NCI-H460 (cell line): ENCODE data around the gene GOLGB1. TPM values are rescaled to one million over a fixed set of nuclear protein-coding genes. Genes with fewer than 3 reads are reported as not detected.
"Not testable (repeated sequence)": the region's sequence is repeated elsewhere in the genome, so short reads cannot be mapped to it uniquely, and the experiment has no call there.

Experiments used
- DNase-seq: peaks from one replicate; pipeline ENCODE4 v3.0.0-alpha.2; 2016; ENCODE audit warnings: low read depth; ENCODE audit errors: extremely low read depth
- total RNA-seq: library from RNA; depleted of rRNA; stranded (reverse); fragments of >200 nt; shearing (Covaris generic); gene quantifications from 2 replicates; pipeline ENCODE4 v1.2.3, GENCODE V29; 2014

GOLGB1 gene
- total RNA-seq, 1 experiment from 2014 or later: 15.5 TPM

DNA sequence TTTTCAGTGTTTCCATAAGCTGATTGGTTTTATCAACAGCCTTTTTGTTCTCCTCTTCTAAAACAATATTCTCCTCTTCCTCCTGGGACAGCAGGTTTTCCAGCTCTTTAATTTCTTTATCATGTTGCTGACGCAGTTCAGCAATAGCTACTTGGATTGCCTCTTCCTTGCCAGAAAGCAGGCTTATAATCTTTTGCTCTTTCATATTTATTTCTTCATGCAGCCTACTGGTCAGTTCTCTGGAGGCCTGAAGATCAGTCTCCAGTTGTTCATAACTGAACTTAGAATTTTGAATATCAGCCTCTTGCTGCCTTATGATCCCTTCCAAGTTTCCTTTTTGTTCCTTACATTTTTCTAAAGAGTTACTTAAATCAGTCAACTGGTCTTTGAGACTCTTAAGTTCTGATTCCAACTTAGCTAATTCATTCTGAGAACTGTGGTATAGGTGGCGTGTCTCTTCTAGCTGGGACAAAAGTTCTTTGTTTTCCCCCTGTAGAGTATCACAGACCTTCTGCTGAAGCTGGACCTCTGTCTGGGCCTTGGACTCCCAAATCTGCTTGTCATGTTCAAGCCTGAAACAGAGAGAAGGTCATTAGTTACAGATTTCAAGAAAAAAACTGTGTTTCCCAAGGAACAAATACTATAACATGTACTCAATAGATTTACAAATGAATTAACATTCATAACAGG, 57.4 kb downstream of the GOLGB1 start:
- no peak for DNase-seq

DNA sequence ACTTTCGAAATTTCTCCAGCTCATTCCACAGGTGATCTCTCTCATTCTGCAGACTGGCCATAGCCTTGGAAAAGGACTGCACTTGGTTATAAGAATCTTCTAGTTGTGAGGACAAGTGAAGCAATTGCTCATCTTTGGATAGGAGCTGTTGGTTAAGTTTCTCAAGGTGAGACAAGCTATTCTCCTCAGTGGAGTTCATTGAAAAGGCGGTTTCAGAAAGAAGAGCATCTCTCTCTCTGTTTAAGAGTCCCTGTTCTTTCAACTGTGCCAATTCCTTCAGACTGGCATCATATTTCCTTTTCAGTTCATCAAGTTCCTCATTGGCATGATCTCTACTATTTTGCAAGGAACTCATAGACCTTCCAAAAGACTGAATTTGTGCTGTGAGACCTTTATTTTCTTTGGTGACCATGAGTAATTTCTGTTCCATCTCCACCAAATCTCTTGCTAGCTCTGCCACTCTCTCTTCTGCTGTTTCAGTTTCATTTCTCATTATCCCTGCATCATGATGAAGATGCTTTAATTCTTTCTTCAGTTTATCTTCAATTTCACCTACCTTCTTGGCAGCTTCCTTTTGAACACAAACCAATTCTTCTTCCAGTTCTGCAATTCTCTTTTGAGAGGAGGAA, 58.6 kb downstream of the GOLGB1 start:
- DNase-seq: no peak

DNA sequence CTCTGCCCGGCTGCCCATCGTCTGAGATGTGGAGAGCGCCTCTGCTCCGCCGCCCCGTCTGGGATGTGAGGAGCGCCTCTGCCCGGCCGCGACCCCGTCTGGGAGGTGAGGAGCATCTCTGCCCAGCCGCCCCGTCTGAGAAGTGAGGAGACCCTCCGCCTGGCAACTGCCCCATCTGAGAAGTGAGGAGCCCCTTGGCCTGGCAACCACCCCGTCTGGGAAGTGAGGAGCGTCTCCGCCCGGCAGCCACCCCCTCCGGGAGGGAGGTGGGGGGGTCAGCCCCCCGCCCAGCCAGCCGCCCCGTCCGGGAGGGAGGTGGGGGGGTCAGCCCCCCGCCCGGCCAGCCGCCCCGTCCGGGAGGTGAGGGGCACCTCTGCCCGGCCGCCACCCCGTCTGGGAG, 60.8 kb downstream of the GOLGB1 start:
- DNase-seq: not testable (repeated sequence)

DNA sequence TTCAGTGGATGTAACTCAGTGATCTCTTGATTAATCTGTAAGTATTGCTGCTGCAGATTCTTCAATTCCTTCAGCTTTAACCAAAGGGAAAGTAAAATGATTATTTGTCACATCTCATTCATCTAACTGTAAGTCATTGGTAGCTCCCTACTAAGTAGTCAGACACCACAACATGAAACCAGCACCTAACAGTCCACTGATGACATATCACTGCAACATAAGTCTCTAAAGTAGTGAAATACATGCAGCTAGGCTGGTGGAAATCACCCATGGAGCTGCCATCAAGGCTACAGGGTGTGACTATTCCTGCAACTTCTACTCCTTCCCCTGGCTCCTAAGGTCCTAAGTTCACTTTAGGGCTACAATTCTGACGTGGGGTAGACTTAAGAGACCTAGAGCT, 67.7 kb downstream of the GOLGB1 start:
- no peak for DNase-seq

DNA sequence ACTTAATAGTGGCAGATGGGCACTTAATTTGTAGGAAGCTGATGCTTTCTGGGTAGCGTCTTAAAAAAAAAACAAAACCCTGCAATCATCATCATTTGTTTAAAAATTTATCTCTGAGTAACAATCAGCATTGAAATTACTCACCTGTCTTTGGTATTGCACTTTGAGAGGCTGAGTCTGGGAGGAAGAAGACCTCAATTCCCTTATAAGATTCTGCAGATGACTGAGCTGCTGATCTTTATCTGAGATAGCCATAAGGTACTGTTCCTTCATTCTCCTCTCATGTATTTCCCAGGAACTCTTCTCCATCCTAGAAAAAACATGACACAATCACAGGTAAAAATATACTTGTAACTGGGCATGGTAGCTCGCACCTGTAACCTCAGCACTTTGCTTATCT, 72.4 kb downstream of the GOLGB1 start:
- no peak for DNase-seq

DNA sequence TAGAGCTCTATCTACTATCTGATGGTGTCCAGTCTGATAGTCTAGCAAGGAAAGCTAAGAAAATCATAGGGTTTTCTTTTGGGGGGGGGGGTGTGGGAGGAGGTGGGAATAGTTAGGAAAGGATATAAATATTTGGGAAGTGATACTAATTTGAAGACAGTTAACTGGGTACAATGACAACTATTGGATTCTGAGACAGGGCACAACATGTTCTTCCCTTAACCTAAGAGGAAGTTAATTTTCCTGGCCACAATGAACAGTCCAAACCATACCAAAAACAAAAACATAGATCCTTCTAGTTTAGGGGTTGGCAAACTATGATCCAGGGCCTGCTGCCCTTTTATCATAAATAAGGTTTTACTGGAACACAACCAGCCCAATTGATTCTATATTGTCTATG, 78.9 kb downstream of the GOLGB1 start:
- DNase-seq: no peak

DNA sequence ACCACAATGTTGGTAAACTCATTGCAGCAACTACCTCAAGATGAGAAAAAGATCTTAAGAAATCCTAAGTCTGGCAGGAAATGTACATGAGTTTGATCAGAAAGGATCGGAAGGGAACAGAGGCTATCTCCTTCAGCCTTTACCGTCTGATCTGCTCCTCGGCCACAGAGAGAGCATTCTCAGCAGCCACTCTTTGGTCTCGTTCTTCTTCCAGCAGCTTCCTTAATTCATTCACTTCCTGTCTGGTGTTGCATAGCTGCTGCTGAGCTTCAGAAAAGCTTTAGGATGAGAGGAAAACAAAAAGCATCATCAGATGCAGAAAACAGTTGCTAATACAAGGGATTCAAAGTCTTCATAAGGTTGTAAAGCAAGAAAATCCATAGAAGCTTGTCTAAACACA, 82.2 kb downstream of the GOLGB1 start:
- DNase-seq: no peak

DNA sequence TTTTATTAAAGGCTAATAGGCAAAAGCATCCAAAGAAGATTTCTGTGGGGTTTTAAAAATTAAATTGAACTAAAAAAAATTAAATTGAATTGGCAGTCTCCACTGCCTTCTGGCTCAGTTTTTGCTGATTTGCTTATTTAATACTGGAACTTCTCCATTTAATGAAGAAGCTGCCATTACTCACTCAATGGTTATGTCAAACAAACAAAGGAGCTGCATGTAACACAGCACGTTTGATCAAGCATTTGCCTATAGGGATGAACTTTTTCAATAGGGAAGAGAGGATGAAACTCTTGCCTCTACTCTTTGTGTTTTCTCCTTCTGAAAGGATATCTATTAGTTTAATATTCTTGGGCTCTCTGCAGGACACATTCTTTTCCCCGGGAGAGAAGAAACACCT, 84.1 kb downstream of the GOLGB1 start:
- DNase-seq: no peak

DNA sequence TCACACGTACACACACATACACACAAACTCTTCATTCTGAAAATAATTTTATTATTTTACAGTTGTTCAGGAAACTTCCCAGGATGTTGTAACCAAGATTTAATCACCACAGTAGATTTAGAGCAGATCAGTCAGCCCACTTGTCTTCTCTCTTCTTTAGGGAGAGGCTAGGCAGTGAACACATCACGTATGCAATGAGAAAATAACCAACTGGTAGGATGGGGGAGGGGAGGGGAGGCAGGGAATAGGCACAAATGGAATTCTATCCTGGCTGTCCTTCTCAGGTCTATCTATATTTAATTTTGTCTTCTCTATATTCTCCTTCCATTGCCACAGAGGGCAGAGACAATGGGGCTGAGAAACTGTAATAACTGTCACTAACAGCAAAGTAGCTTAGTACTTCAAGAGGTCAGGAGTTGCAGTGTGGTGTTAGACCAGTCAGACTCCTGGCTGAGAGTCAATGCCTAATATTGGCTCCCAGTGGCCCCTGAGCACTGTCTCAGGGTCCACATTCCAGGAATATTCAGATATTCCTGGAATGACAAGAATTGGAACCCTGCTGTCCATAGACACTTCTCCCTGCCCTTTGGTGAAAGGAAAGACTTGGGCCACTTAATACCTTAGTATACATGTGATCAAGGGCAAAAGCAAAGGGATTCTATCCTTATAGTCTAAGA, 86.2 kb downstream of the GOLGB1 start:
- DNase-seq: no peak

DNA sequence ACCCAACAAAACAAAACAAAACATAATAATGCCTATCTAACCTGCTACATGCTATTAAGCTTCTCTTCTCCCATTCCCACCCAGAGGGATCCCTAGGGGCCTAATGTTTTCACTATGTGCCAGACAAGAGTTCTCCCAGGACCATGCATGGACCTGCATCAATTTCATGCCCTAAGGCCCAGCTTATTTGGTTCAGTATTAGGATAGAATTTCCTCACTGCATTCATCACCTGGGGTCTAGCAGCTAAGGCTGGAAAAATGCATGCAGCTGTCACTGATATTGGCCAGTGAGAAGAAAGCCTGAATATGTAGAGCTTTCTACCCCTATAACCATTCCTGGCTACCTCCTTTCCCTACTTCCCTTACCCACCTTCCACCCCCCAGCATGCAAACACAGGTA, 86.8 kb downstream of the GOLGB1 start:
- no peak for DNase-seq

DNA sequence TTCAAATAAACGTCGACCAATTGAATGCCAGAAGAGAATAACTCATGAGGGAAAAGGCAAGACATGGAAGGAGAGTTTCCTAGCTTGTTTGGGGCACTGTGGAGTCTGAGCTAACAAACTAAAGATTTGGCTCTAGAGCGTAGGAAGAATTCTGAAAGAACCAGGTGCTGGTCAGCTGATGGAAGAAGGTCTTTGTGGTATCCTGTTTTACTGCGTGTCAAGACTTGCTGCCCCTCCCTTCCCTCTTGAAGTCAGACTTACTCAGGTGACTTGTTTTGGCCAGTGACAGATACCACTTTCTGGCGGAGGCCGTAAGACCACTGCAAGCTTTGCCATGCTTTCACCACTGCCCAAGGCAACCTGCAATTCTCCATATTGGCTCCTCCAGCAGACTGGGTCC, 88.2 kb downstream of the GOLGB1 start:
- DNase-seq: no peak

DNA sequence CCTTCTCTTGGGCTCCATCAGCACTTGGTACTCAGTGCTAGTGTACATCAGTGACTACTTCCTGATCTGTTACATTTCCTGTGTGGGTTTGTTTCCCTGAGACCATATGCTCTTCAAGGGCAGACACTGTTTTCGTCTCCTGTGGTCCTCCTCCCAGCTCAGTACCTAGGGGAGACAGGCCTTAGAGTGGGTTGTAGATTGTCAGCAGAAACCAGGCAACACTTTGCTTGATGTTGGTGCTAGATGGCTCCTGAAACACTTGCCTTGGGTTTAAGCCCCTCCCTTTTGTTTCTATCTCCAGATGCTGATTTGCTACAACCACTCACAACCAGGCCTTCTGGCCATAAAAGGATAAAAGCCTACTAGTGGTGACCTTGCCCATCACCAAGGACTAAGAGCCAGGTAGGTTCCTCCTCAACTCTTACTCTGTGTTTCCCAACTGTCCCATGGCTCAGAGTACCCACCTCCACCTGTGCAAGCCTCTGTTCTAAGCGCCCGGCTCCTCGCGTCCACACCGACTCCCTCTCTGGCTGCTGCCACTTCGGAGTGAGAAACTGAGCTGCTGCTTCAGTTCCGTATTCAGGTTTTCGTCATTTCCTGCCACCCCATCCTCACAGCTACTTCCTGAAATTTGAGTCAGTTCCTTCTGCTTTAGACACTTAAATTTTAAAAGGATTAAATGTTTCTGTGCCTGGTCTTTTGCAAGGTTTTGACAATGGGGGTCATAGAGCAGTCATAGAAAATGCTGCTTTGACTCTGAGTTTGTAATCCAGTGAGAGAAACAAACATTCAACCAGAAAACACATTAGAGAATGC, 89.0 kb downstream of the GOLGB1 start, which contains the start of gene HCLS1:
TSS of gene HCLS1 (minus strand) at position 548 of the 816 bp plus-strand sequence. CDS start 2,556 bp downstream, outside the sequence.
- DNase-seq: no peak

DNA sequence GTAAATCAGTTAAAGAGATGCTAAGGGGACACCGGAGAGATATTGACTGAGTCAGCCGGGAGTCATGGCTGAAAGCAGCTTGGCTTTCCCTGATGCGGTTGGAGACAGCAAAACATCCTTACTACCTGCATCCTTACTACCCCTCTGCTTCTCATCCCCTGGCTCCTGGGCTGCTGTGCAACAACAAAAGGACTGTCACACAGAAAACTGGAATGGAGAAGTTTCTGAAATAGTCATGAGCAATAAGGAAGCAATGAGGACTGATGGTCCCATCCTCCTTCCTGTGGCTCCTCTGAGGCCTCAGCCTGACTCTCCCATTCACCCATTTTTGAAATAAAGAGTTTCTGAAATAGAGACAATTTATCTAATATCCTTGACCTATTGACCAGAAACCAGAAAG, 90.0 kb downstream of the GOLGB1 start:
- DNase-seq: no peak

DNA sequence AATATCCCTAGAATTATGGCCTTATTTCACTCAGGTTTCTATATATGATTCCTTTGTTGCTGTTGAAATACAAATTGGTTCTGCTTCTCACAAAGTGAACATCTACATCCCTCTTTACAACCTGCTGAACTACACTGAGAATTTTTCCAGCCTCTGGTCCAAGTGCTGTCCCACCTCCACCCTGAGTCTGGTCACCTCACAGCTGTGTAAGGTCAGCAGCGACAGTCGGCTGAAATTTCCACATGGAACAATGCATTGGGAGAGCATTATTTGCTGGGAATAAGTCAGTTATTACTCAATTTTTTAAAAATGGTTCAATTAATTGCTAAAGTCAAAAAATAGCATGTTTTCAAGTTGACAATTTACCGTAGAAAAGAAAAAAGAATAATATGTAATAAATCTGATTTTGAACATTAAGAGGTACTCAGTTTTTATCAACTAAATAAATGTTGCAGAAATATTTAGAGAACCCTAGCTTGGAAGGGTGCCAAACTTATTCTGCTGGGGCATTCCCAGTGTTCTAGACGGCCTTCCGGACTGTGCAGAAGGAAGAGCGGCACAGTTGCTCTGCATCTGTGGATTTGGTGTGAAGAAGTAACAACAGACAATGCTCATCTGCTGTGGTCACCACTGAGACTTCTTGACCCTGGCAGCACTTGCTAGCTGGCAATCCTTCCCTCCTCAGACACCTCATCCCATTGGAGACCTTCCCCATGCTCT, 90.7 kb downstream of the GOLGB1 start:
- DNase-seq: no peak

DNA sequence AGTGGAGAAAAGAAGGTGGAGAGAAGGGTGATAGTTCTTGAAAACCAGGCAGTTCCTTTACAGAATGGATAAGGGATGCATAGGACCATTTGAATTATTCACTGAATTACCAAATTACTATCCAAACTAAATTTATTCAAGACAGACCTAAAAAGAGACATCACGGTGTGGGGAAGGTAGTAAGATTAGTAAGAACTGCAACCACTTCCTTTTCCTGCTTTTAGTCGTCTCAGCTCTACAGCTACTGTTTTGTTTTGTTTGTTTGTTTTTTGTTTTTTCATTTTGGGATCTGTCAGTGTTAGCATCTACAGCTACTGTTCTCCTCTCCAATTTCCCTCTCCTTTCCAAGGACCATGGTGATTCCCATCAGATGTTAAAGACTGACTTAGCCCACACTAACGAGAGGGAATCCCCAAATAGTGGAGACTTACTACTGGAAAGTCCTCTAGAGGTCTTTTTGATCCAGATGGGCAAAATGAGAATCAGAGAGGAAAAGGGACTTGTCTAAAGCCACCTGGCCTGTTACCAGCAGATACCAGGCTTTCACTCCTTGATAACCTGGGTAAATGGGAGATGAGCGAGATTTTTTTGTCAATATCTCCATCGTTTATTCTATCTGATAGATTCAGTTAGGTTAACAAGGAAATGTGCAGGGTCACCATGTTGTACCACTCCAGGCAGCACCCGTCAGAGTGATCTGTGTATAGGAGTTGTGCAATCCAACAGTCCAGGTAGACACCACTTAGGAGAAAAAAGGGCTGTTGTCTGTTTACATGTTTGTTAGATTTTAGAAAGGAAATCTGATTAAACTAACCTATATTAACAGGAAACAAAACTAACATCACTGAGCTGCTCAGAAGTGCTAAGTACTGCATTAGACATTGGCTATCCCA, 94.8 kb downstream of the GOLGB1 start:
- no peak for DNase-seq

DNA sequence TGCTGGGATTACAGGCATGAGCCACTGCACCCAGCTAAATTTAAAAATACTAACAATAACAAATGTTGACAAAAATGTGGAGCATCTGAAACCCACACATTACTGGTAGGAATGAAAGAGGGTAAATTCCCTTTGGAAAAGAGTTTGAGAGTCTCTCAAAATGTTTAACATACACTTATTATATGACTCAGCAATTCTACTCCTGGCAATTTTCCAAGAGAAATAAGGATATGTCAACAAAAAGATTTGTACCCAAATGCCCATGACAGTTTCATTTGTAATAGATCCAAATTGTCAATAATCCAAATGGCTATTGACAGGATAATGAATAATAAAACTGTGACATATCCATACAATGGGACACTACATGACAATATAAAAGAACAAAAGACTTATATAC, 97.9 kb downstream of the GOLGB1 start:
- DNase-seq: peak; percentile 40

DNA sequence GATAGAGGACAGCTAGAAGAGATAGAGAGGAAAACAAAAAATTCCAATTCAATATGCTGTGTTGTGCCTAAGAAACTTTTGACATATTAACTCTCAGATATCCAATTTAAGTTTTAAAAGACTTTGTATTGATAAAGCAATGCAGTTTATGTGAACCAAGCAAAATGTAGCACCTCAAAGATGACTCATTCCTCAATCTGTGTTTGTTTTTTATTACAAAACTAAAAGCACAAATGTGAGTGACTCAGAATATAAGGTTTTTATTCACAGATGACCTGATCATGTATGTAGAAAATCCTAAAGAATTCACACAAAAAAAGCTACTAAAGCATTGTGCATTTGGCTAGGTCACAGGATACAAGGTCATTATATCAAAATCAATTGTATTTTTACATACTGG, 99.9 kb downstream of the GOLGB1 start:
- DNase-seq: no peak

DNA sequence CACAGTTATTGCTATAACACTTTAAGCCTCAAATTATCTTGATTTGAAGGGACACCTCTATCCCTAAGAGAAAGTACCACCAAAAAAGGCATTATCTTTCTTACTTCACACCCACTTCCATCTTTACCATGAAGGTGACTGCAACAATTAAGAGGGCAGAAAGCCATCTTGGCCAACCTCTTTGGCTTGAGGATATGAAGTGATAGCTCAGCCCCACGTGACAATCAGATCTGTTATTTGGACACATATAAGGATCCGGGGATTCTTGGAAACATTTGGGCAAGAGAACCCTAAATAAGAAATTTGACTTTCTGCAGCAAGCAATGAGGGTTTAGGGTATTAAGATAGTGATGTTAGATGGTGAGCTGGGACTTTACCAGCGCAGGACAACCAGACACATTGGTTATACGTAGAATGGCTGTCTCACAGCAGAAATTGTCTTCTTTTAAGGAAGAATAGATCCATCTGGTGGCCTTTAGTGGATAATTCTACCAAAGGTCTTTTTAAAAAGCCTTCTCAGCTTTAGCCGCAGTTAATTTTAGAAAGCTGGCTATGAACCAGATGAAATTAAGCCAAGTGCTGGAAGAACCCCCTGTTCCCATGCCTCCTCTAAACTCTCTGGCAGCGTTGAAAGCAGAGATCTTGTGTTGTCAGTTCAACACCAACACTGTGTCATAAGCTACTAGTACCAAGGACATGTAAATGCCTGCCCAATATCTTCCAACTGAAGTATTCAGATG, 101.2 kb downstream of the GOLGB1 start:
- DNase-seq: no peak

DNA sequence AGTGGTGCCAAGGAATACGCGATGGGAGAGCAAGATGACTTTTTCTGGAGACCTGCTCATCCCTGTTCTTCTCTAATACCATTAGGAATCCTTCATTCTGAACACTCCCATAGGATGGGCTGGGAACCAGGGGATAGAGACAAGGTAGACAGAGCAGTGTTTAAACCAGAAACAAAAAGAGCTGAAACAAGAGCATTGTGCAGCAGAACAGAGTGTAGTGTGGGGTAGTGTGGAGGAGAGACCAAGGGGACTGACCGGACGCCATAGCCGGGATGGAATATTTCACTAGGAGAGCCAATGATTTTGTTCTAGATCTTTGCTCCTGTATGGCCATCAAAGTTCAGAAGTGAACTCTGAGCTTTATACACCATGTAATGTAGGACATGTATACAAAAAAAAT, 104.5 kb downstream of the GOLGB1 start:
- DNase-seq: no peak
